ENCODE measurements around the gene KCNRG.

DNA sequence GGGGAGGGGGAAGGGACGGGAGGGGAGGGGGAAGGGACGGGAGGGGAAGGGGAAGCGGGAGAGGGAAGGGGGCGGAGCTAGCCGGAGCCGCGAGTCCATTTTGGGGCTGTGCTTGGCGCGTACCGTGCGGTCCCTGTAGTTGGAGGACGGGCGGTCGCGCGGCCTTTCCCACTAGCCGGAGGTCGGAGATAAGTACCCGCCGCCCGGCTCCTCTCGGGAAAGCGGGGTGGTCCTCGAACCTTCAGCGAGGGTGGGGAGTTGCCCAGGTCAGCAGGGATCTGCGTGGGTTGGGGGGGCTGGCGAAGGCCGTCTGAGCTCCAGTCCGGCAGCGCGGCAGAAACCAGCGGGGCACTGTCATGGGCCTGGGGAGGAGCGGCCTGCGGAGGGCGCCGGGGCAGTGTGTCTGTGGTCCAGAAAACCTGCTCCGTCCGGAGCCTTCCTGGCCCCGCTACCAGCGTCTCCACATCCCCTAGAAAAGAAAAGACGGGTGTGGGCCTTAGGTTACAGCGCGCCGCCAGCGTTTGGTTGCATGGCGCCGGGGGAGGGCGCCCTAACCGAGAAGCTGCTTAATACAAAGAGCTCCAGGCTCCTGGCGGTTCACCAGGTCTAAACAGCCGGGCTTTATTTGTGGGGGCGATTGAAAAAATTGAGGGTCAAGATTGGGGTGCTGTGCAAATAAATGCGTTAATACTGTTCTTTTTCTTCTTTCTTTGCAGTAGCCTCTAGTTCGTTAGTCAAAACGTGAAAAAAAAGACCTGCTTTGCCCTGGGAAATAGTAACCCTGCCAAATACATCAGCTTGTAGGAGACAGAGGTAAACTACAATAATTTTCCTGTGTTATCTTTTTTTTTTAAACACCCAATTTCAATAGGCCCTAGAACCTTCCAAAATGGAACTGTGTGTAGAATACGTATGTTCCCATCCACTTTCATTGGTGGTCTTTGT, 18.0 kb upstream of the KCNRG start, which contains the start of gene TRIM13:
- TF ChIP-seq, protein P1, sequence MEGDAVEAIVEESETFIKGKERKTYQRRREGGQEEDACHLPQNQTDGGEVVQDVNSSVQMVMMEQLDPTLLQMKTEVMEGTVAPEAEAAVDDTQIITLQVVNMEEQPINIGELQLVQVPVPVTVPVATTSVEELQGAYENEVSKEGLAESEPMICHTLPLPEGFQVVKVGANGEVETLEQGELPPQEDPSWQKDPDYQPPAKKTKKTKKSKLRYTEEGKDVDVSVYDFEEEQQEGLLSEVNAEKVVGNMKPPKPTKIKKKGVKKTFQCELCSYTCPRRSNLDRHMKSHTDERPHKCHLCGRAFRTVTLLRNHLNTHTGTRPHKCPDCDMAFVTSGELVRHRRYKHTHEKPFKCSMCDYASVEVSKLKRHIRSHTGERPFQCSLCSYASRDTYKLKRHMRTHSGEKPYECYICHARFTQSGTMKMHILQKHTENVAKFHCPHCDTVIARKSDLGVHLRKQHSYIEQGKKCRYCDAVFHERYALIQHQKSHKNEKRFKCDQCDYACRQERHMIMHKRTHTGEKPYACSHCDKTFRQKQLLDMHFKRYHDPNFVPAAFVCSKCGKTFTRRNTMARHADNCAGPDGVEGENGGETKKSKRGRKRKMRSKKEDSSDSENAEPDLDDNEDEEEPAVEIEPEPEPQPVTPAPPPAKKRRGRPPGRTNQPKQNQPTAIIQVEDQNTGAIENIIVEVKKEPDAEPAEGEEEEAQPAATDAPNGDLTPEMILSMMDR (IDR thresholded peaks at IDR 0.05): peak; percentile 49; the same call in 1 of the 2 replicates
- no peak for TF ChIP-seq EMX1 (CRISPR knock-in tag; IDR thresholded peaks at IDR 0.05)
- TF ChIP-seq, protein P2, sequence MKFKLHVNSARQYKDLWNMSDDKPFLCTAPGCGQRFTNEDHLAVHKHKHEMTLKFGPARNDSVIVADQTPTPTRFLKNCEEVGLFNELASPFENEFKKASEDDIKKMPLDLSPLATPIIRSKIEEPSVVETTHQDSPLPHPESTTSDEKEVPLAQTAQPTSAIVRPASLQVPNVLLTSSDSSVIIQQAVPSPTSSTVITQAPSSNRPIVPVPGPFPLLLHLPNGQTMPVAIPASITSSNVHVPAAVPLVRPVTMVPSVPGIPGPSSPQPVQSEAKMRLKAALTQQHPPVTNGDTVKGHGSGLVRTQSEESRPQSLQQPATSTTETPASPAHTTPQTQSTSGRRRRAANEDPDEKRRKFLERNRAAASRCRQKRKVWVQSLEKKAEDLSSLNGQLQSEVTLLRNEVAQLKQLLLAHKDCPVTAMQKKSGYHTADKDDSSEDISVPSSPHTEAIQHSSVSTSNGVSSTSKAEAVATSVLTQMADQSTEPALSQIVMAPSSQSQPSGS (CRISPR knock-in tag; IDR thresholded peaks at IDR 0.05; ENCODE audit: borderline replicate concordance, low read depth): no peak
- TF ChIP-seq, protein P3, sequence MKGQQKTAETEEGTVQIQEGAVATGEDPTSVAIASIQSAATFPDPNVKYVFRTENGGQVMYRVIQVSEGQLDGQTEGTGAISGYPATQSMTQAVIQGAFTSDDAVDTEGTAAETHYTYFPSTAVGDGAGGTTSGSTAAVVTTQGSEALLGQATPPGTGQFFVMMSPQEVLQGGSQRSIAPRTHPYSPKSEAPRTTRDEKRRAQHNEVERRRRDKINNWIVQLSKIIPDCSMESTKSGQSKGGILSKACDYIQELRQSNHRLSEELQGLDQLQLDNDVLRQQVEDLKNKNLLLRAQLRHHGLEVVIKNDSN (CRISPR knock-in tag; IDR thresholded peaks at IDR 0.05): peak; percentile 12; the same call in 1 of the 2 replicates
- TF ChIP-seq FOXK1 (CRISPR knock-in tag; IDR thresholded peaks at IDR 0.05): no peak
- no peak for TF ChIP-seq ZBTB21 (CRISPR knock-in tag; IDR thresholded peaks at IDR 0.05; ENCODE audit: borderline replicate concordance)
- TF ChIP-seq NR3C1 (CRISPR knock-in tag; conservative IDR thresholded peaks at IDR 0.05; ENCODE audit: low read depth): no peak
- TF ChIP-seq, protein P4, sequence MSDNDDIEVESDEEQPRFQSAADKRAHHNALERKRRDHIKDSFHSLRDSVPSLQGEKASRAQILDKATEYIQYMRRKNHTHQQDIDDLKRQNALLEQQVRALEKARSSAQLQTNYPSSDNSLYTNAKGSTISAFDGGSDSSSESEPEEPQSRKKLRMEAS (CRISPR knock-in tag; IDR thresholded peaks at IDR 0.05): no peak; the same call in 1 of the 2 replicates
- TF ChIP-seq, protein P5, sequence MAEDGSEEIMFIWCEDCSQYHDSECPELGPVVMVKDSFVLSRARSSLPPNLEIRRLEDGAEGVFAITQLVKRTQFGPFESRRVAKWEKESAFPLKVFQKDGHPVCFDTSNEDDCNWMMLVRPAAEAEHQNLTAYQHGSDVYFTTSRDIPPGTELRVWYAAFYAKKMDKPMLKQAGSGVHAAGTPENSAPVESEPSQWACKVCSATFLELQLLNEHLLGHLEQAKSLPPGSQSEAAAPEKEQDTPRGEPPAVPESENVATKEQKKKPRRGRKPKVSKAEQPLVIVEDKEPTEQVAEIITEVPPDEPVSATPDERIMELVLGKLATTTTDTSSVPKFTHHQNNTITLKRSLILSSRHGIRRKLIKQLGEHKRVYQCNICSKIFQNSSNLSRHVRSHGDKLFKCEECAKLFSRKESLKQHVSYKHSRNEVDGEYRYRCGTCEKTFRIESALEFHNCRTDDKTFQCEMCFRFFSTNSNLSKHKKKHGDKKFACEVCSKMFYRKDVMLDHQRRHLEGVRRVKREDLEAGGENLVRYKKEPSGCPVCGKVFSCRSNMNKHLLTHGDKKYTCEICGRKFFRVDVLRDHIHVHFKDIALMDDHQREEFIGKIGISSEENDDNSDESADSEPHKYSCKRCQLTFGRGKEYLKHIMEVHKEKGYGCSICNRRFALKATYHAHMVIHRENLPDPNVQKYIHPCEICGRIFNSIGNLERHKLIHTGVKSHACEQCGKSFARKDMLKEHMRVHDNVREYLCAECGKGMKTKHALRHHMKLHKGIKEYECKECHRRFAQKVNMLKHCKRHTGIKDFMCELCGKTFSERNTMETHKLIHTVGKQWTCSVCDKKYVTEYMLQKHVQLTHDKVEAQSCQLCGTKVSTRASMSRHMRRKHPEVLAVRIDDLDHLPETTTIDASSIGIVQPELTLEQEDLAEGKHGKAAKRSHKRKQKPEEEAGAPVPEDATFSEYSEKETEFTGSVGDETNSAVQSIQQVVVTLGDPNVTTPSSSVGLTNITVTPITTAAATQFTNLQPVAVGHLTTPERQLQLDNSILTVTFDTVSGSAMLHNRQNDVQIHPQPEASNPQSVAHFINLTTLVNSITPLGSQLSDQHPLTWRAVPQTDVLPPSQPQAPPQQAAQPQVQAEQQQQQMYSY (CRISPR knock-in tag; IDR thresholded peaks at IDR 0.05): no peak

Data from WTC11 (cell line).